HFFc6 (cell line): ENCODE results near the gene PEX7. TPM values are rescaled to one million over a fixed set of nuclear protein-coding genes. Genes with fewer than 3 reads are reported as not detected.

Source experiments
- DNase-seq: peaks from one replicate; pipeline ENCODE4 v3.0.0-alpha.2; 2018
- H3K27ac Mint-ChIP-seq: 2 replicates; pipeline ENCODE4 v1.8.0; 2020; ENCODE audit warnings: mild to moderate bottlenecking, mixed read lengths
- H3K27me3 Mint-ChIP-seq: 2 replicates; pipeline ENCODE4 v1.8.0; 2021; ENCODE audit warnings: mild to moderate bottlenecking, moderate library complexity, mixed read lengths; ENCODE audit not compliant: insufficient read depth
- H3K36me3 Mint-ChIP-seq: 2 replicates; pipeline ENCODE4 v1.8.0; 2021; ENCODE audit warnings: low read depth, mixed read lengths
- H3K4me1 Mint-ChIP-seq: 2 replicates; pipeline ENCODE4 v1.8.0; 2020; ENCODE audit warnings: low read depth, mixed read lengths
- H3K4me3 Mint-ChIP-seq: 2 replicates; pipeline ENCODE4 v1.8.0; 2020; ENCODE audit warnings: mild to moderate bottlenecking, moderate library complexity, mixed read lengths
- H3K9me3 Mint-ChIP-seq: 2 replicates; pipeline ENCODE4 v1.8.0; 2020; ENCODE audit warnings: mild to moderate bottlenecking, mixed read lengths
- CTCF ChIP-seq: fragments of 200-600 bp; sonication (generic); IDR thresholded peaks from 2 replicates; pipeline ENCODE4 v1.5.0; 2021; ENCODE audit warnings: antibody characterized with exemption, mild to moderate bottlenecking
- total RNA-seq, 6 experiments: library from RNA; stranded (reverse); fragmentation: NEBNext Ultra II Directional; extraction: Animal tissue kit (Norgen Biotek cat#: 25700); gene quantifications; 2 replicates in 1 of 6; 3 replicates in 5 of 6; pipeline ENCODE4 v1.2.3, GENCODE V29; 2021

PEX7 gene
- total RNA-seq, 6 experiments from 2014 or later = 6.4 to 7.6 (median 7.3) TPM

DNA sequence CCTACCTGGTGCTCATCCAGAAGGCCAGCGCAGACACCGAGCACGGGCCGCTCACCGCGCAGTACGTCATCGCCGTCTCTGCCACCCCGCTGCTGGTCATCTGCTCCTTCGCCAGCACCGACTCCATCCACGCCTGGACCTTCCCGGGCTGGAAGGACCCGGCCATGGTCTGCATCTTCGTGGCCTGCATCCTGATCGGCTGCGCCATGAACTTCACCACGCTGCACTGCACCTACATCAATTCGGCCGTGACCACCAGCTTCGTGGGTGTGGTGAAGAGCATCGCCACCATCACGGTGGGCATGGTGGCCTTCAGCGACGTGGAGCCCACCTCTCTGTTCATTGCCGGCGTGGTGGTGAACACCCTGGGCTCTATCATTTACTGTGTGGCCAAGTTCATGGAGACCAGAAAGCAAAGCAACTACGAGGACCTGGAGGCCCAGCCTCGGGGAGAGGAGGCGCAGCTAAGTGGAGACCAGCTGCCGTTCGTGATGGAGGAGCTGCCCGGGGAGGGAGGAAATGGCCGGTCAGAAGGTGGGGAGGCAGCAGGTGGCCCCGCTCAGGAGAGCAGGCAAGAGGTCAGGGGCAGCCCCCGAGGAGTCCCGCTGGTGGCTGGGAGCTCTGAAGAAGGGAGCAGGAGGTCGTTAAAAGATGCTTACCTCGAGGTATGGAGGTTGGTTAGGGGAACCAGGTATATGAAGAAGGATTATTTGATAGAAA, 101.7 kb downstream of the PEX7 start:
- Mint-ChIP-seq H3K27me3 (peaks cover 26% of the 10 kb centered on the region), H3K4me3 (no peak overlapping the region), H3K4me1 (peaks cover 9% of the 10 kb centered on the region), H3K27ac (no peak overlapping the region), H3K36me3 (no peaks in the 10 kb centered on the region), H3K9me3 (no peaks in the 10 kb centered on the region)
- no peak for TF ChIP-seq CTCF
- no peak for DNase-seq

- no peak overlapping the region for H3K4me3 Mint-ChIP-seq
- DNase-seq = no peak
- H3K36me3 Mint-ChIP-seq = no peaks in the 10 kb centered on the region
- H3K9me3 Mint-ChIP-seq = no peaks in the 10 kb centered on the region
- H3K27me3 Mint-ChIP-seq = peaks cover 19% of the 10 kb centered on the region
- no peak for TF ChIP-seq CTCF
- no peak overlapping the region for H3K27ac Mint-ChIP-seq
- H3K4me1 Mint-ChIP-seq = no peaks in the 10 kb centered on the region
Measured at GRCh38 chr6:136926383-136926782, 104.0 kb downstream of the PEX7 start.

DNA sequence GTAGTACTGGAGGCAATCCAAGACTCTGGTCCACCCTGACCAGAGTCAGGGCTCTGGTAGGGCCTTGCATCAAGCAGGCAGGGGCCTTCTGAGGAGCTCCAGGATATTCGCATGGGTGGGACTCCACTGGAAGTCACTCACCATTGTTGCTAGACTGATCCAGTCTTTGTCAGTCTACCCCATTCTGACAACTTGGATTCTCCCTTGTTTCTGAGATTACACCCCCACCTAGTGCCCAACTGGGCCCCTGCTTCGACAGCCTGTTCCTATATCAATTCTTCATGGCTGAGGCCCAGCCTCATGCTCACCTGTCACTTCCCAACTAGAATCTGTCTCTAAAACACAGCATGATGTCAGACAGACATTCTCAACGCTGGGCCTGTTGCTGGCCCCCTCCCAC, 104.9 kb downstream of the PEX7 start:
- Mint-ChIP-seq H3K4me1 (no peaks in the 10 kb centered on the region), H3K36me3 (no peaks in the 10 kb centered on the region), H3K27ac (no peak overlapping the region), H3K27me3 (peaks cover 21% of the 10 kb centered on the region), H3K4me3 (no peak overlapping the region), H3K9me3 (no peaks in the 10 kb centered on the region)
- TF ChIP-seq CTCF = peak; percentile 45; the same call in 1 of the 2 replicates
- DNase-seq = peak; percentile 3

- DNase-seq = no peak
- no peak overlapping the region for H3K4me3 Mint-ChIP-seq
Measured at GRCh38 chr6:136930528-136930927, 108.1 kb downstream of the PEX7 start.

DNA sequence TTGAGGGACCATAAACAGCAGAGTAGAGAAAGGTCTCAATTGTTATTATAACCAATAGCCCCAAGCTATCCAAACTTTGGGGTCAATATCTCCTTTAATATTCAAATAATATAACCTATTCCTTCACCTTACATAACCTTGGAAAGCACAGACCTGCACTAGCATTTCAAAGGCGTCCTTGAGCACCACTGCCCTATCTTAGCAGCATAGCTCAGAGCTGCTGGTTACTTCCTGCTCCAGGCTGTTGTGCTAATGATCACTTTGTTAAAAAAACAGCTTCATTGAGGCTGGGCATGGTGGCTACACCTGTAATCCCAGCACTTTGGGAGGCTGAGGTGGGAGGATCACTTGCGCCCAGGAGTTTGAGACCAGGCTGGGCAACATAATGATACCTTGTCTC, 110.2 kb downstream of the PEX7 start:
- Mint-ChIP-seq H3K4me3 (no peak overlapping the region), H3K4me1 (no peaks in the 10 kb centered on the region), H3K27ac (no peak overlapping the region), H3K36me3 (no peaks in the 10 kb centered on the region), H3K27me3 (peaks cover 11% of the 10 kb centered on the region), H3K9me3 (no peaks in the 10 kb centered on the region)
- no peak for DNase-seq
- TF ChIP-seq CTCF = no peak

More at GRCh38 chr6:136930528-136930927, 108.1 kb downstream of the PEX7 start:
- H3K9me3 Mint-ChIP-seq = no peaks in the 10 kb centered on the region
- peaks cover 12% of the 10 kb centered on the region for H3K27me3 Mint-ChIP-seq
- H3K36me3 Mint-ChIP-seq = no peaks in the 10 kb centered on the region
- no peaks in the 10 kb centered on the region for H3K4me1 Mint-ChIP-seq
- TF ChIP-seq CTCF = no peak
- H3K27ac Mint-ChIP-seq = no peak overlapping the region
